Measurements from ENCODE around the gene MORN2. TPM values are rescaled to one million over a fixed set of nuclear protein-coding genes. Genes with fewer than 3 reads are reported as not detected.
"Not testable (repeated sequence)": the region's sequence is repeated elsewhere in the genome, so short reads cannot be mapped to it uniquely, and the experiment has no call there.

The MORN2 gene
- 20.2 TPM for polyA plus RNA-seq (2013, experiment 1 of 2)
- 18.6 TPM for polyA plus RNA-seq (2013, experiment 2 of 2)

DNA sequence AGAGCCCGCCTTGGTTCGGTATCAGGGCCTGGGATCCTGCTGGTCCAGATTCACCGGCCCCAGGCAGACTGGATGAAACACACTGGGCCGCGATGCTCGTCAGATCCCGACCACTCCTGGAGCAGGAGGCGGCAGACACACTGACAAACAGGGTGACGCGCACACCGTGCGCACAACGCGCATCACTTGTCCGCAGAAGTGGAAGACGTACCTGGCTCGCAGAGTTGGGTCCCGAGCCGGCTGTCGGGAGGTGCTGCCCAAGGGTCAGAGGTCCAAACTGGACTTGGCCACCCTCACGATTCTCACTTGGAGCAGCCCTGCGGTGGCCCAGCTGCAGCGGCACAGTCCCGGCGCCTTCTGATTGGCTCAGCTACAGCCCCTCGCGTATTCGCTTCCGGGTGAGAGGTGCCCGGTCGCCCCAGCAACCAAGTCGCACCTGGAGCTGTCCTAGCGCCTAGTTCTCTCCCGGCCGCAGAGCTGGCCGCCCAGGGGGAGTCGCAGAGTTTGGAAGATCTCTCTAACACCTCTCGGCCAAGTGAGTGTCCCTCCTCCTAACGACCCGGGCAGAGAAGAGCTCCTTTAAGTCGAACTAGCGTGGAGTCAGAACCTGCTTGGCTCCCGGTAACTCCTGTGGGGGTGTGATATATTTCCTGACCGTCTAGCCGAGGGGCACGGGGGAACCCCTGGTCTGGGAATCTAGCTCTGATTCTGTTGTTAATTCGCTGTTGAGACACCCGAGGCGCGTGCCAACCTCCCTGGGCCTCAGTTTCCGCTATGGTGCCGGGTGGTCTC, at the start of gene MORN2, which contains the start of gene DHX57:
Gene MORN2 (plus strand): TSS at position 401 of the 792 bp plus-strand sequence.
Gene DHX57 (minus strand): TSS at position 359 of the 792 bp plus-strand sequence. CDS start 7,529 bp downstream, outside the sequence.
- Histone ChIP-seq H2AK5ac (ENCODE audit: low read length) (no peak within 1 kb of the TSS), H3K27me3 (ENCODE audit: insufficient read depth, low read length, poor library complexity) (no peaks in the 10 kb centered on the region), H3K79me2 (ENCODE audit: control insufficient read depth, insufficient read depth, low read length) (peaks cover 6% of the 10 kb centered on the region), H3K4me2 (ENCODE audit: low read length) (peak within 1 kb of the TSS; percentile 83), H3K27ac (ENCODE audit: low read depth, low read length) (no peak within 1 kb of the TSS), H3K79me1 (ENCODE audit: low read length) (peaks cover 6% of the 10 kb centered on the region), H2BK120ac (ENCODE audit: low read depth, low read length) (no peak within 1 kb of the TSS), H3K4me3 (ENCODE audit: low read length) (peak within 1 kb of the TSS; percentile 97), H3K36me3 (ENCODE audit: control insufficient read depth, insufficient read depth, low read length) (no peaks in the 10 kb centered on the region), H3K9ac (ENCODE audit: low read length) (peak within 1 kb of the TSS; percentile 88), H3K4me1 (ENCODE audit: control insufficient read depth, low read depth, low read length) (peaks cover 2% of the 10 kb centered on the region), H3K18ac (ENCODE audit: low read length) (no peak within 1 kb of the TSS), H2BK15ac (replicated peaks; ENCODE audit: low read depth) (no peak within 1 kb of the TSS), H3K23ac (ENCODE audit: low read length) (no peak within 1 kb of the TSS), H2BK5ac (ENCODE audit: low read length) (no peak within 1 kb of the TSS), H4K8ac (ENCODE audit: low read depth, low read length) (no peak within 1 kb of the TSS), H4K5ac (ENCODE audit: low read length) (no peak within 1 kb of the TSS), H3K4ac (ENCODE audit: low read depth, low read length) (no peak within 1 kb of the TSS), H3K56ac (ENCODE audit: low read length) (peak within 1 kb of the TSS; percentile 96)
- no CpG with 5 or more reads among the region's 52 CpGs for WGBS (ENCODE audit: extremely low coverage, insufficient coverage, low lambda C conversion rate)
- peak; percentile 95 for DNase-seq

DNA sequence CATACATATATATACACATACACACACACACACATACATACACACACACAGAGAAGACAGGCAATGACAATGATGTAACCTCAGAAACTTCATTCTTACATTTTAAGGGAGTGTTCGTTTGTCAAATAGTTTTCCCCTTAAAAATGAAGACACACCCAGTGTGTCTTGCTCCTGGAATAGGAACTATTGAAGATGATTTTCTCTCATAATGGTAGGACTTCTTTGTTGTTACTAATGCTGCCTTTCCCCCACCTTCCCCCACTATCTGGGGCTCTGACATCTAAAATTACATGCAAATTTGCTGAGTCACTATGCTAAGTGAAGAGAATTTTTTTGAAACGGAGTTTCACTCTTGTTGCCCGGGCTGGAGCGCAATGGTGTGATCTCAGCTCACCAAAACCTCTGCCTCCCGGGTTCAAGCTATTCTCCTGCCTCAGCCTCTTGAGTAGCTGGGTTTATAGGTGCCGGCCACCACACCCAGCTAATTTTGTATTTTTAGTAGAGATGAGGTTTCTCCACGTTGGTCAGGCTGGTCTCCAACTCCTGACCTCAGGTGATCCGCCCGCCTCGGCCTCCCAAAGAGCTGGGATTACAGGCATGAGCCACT, 48.1 kb upstream of the MORN2 start:
- H3K9ac ChIP-seq (ENCODE audit: low read length); H3K36me3 ChIP-seq (ENCODE audit: control insufficient read depth, insufficient read depth, low read length); H2BK15ac ChIP-seq (replicated peaks; ENCODE audit: low read depth); H4K8ac ChIP-seq (ENCODE audit: low read depth, low read length); H3K4me1 ChIP-seq (ENCODE audit: control insufficient read depth, low read depth, low read length); H2AK5ac ChIP-seq (ENCODE audit: low read length); H2BK5ac ChIP-seq (ENCODE audit: low read length); H3K27me3 ChIP-seq (ENCODE audit: insufficient read depth, low read length, poor library complexity); H3K27ac ChIP-seq (ENCODE audit: low read depth, low read length); H3K56ac ChIP-seq (ENCODE audit: low read length); H3K4me2 ChIP-seq (ENCODE audit: low read length); H3K23ac ChIP-seq (ENCODE audit: low read length); H4K5ac ChIP-seq (ENCODE audit: low read length); H3K79me1 ChIP-seq (ENCODE audit: low read length); H3K4ac ChIP-seq (ENCODE audit: low read depth, low read length); H3K4me3 ChIP-seq (ENCODE audit: low read length); H2BK120ac ChIP-seq (ENCODE audit: low read depth, low read length); H3K79me2 ChIP-seq (ENCODE audit: control insufficient read depth, insufficient read depth, low read length): not testable (repeated sequence)
- H3K18ac ChIP-seq (ENCODE audit: low read length), result peak overlapping the region; percentile 18
- DNase-seq, result peak; percentile 75
- no CpG with 5 or more reads among the region's 10 CpGs for WGBS (ENCODE audit: extremely low coverage, insufficient coverage, low lambda C conversion rate)

DNA sequence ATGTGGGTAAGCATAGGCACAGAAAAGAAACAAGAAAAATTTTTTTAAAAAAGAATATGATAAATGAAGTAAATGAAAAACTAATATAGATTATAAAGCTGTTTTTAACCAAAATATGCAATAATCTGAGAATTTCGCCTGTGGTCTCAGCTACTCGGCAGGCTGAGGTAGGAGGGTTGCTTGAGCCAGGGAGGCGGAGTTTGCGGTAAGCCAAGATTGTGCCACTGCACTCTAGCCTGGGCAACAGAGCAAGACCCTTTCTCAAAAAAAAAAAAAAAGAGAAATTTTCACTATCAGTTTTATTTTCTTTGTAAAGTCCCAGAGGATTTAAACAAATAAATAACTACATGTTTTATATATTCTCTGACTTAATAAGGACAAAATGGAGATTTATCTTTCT, 47.3 kb upstream of the MORN2 start:
- WGBS (ENCODE audit: extremely low coverage, insufficient coverage, low lambda C conversion rate), result no CpG with 5 or more reads among the region's 4 CpGs
- peaks cover 2% of the 10 kb centered on the region for H3K36me3 ChIP-seq (ENCODE audit: control insufficient read depth, insufficient read depth, low read length)
- DNase-seq, result no peak

DNA sequence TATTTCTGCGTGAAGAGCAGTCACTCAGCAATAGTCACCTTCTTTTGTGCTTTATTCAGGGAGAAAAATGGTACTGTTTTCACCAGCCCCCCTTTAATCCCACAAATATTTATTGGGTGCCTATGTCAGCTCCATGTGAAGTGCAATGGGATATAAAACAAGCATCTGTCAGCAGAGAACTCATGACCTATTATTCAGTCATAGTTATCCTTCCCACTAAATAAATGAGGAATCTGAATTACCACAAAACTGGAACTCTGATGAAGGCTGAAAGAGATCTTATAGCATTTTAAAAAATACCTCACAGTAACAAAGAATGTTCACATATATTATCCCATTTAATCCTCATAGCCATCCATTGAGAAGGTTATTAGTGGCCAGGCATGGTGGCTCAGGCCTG, 45.8 kb upstream of the MORN2 start:
- no peak overlapping the region for H3K9ac ChIP-seq (ENCODE audit: low read length)
- H3K36me3 ChIP-seq (ENCODE audit: control insufficient read depth, insufficient read depth, low read length), result peaks cover 2% of the 10 kb centered on the region
- no peaks in the 10 kb centered on the region for H3K79me1 ChIP-seq (ENCODE audit: low read length)
- no peak overlapping the region for H2BK120ac ChIP-seq (ENCODE audit: low read depth, low read length)
- no peak overlapping the region for H4K8ac ChIP-seq (ENCODE audit: low read depth, low read length)
- no peak overlapping the region for H2AK5ac ChIP-seq (ENCODE audit: low read length)
- no peak overlapping the region for H3K18ac ChIP-seq (ENCODE audit: low read length)
- no peak overlapping the region for H3K23ac ChIP-seq (ENCODE audit: low read length)
- no peak overlapping the region for H4K5ac ChIP-seq (ENCODE audit: low read length)
- no peak overlapping the region for H2BK15ac ChIP-seq (replicated peaks; ENCODE audit: low read depth)
- H3K4me2 ChIP-seq (ENCODE audit: low read length), result no peak overlapping the region
- H3K79me2 ChIP-seq (ENCODE audit: control insufficient read depth, insufficient read depth, low read length), result no peaks in the 10 kb centered on the region
- no CpG with 5 or more reads among the region's 1 CpG for WGBS (ENCODE audit: extremely low coverage, insufficient coverage, low lambda C conversion rate)
- no peak for DNase-seq
- H2BK5ac ChIP-seq (ENCODE audit: low read length), result no peak overlapping the region
- no peak overlapping the region for H3K4me3 ChIP-seq (ENCODE audit: low read length)
- no peak overlapping the region for H3K27ac ChIP-seq (ENCODE audit: low read depth, low read length)
- H3K27me3 ChIP-seq (ENCODE audit: insufficient read depth, low read length, poor library complexity), result no peaks in the 10 kb centered on the region
- H3K4ac ChIP-seq (ENCODE audit: low read depth, low read length), result no peak overlapping the region
- no peaks in the 10 kb centered on the region for H3K4me1 ChIP-seq (ENCODE audit: control insufficient read depth, low read depth, low read length)
- no peak overlapping the region for H3K56ac ChIP-seq (ENCODE audit: low read length)

More for the DNA sequence above, 47.3 kb upstream of the MORN2 start:
- Histone ChIP-seq H3K79me2 (ENCODE audit: control insufficient read depth, insufficient read depth, low read length) (no peaks in the 10 kb centered on the region), H3K9ac (ENCODE audit: low read length) (no peak overlapping the region), H3K27ac (ENCODE audit: low read depth, low read length) (no peak overlapping the region), H2BK5ac (ENCODE audit: low read length) (no peak overlapping the region), H3K4me1 (ENCODE audit: control insufficient read depth, low read depth, low read length) (no peaks in the 10 kb centered on the region), H2BK120ac (ENCODE audit: low read depth, low read length) (no peak overlapping the region), H4K8ac (ENCODE audit: low read depth, low read length) (no peak overlapping the region), H3K56ac (ENCODE audit: low read length) (no peak overlapping the region), H3K23ac (ENCODE audit: low read length) (no peak overlapping the region), H3K79me1 (ENCODE audit: low read length) (no peaks in the 10 kb centered on the region), H2BK15ac (replicated peaks; ENCODE audit: low read depth) (no peak overlapping the region), H3K4ac (ENCODE audit: low read depth, low read length) (no peak overlapping the region), H3K4me2 (ENCODE audit: low read length) (no peak overlapping the region), H4K5ac (ENCODE audit: low read length) (no peak overlapping the region), H3K18ac (ENCODE audit: low read length) (no peak overlapping the region), H3K27me3 (ENCODE audit: insufficient read depth, low read length, poor library complexity) (no peaks in the 10 kb centered on the region), H2AK5ac (ENCODE audit: low read length) (no peak overlapping the region), H3K4me3 (ENCODE audit: low read length) (no peak overlapping the region)

DNA sequence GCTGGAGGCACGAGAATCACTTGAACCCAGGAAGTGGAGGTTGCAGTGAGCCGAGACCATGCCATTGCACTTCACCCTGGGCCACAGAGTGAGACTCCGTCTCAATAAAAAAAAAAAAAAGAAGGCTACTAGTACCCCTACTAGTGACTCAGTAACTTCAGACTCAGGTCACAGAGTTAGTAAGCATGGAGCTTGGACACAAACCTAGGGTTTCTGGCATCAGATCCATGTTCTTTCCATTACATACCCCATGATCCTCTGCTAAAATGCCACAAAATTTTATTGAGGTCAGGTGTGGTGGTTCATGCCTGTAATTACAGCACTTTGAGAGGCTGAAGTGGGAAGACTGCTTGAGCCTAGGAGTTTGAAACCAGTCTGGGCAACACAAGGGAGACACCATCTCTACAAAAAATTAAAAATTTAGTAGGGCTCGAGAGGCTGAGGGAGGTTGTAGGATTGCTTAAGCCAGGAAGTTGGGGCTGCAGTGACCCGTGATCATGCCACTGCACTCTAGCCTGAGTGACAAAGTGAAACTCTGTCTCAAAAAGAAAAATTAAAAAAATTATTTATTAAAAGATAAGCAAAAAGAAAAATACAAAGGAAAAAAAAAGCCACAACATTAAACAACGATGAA, 45.1 kb upstream of the MORN2 start:
- Histone ChIP-seq H4K8ac (ENCODE audit: low read depth, low read length) (no peak overlapping the region), H3K23ac (ENCODE audit: low read length) (no peak overlapping the region), H3K4me3 (ENCODE audit: low read length) (no peak overlapping the region), H2BK120ac (ENCODE audit: low read depth, low read length) (no peak overlapping the region), H3K9ac (ENCODE audit: low read length) (no peak overlapping the region), H3K4me2 (ENCODE audit: low read length) (no peak overlapping the region), H3K79me2 (ENCODE audit: control insufficient read depth, insufficient read depth, low read length) (no peaks in the 10 kb centered on the region), H3K36me3 (ENCODE audit: control insufficient read depth, insufficient read depth, low read length) (peaks cover 2% of the 10 kb centered on the region), H3K27ac (ENCODE audit: low read depth, low read length) (no peak overlapping the region), H3K18ac (ENCODE audit: low read length) (no peak overlapping the region), H2BK15ac (replicated peaks; ENCODE audit: low read depth) (no peak overlapping the region), H2BK5ac (ENCODE audit: low read length) (no peak overlapping the region), H2AK5ac (ENCODE audit: low read length) (no peak overlapping the region), H3K56ac (ENCODE audit: low read length) (no peak overlapping the region), H3K27me3 (ENCODE audit: insufficient read depth, low read length, poor library complexity) (no peaks in the 10 kb centered on the region), H3K4ac (ENCODE audit: low read depth, low read length) (no peak overlapping the region), H3K79me1 (ENCODE audit: low read length) (no peaks in the 10 kb centered on the region), H3K4me1 (ENCODE audit: control insufficient read depth, low read depth, low read length) (no peaks in the 10 kb centered on the region), H4K5ac (ENCODE audit: low read length) (no peak overlapping the region)
- no CpG with 5 or more reads among the region's 6 CpGs for WGBS (ENCODE audit: extremely low coverage, insufficient coverage, low lambda C conversion rate)
- DNase-seq, result no peak
